GM12873 (cell line): Measurements from ENCODE around the gene HS3ST4.

ENCODE experiments used
- TF ChIP-seq, protein P1 (sequence below): IDR thresholded peaks from 2 replicates; pipeline ENCODE4 v1.5.1; 2012; ENCODE audit warnings: low read depth, mild to moderate bottlenecking, moderate library complexity, low read length, control low read depth; ENCODE audit not compliant: insufficient read depth; ENCODE audit errors: missing control alignments

HS3ST4 gene

GRCh38 chr16:25798065-25798464, 106.3 kb downstream of the HS3ST4 start:
- TF ChIP-seq, protein P1, sequence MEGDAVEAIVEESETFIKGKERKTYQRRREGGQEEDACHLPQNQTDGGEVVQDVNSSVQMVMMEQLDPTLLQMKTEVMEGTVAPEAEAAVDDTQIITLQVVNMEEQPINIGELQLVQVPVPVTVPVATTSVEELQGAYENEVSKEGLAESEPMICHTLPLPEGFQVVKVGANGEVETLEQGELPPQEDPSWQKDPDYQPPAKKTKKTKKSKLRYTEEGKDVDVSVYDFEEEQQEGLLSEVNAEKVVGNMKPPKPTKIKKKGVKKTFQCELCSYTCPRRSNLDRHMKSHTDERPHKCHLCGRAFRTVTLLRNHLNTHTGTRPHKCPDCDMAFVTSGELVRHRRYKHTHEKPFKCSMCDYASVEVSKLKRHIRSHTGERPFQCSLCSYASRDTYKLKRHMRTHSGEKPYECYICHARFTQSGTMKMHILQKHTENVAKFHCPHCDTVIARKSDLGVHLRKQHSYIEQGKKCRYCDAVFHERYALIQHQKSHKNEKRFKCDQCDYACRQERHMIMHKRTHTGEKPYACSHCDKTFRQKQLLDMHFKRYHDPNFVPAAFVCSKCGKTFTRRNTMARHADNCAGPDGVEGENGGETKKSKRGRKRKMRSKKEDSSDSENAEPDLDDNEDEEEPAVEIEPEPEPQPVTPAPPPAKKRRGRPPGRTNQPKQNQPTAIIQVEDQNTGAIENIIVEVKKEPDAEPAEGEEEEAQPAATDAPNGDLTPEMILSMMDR: no peak

DNA sequence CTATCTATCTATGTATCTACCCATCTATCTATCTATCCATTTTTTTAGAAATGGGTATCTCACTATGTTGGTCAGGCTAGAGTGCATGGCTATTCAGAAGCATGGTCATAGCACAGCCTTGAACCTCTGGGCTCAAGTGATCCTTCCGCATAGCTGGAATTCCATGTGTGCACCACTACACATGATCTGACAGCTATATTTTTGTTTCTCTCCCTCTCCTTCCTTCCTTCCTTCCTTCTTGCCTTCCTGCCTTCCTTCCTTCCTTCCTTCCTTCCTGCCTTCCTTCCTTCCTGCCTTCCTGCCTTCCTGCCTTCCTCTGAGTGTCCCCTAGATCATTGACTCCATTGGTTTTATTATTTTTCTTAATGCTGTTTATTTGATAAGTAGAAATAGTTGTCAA, 108.1 kb downstream of the HS3ST4 start:
- TF ChIP-seq, protein P1: no peak

DNA sequence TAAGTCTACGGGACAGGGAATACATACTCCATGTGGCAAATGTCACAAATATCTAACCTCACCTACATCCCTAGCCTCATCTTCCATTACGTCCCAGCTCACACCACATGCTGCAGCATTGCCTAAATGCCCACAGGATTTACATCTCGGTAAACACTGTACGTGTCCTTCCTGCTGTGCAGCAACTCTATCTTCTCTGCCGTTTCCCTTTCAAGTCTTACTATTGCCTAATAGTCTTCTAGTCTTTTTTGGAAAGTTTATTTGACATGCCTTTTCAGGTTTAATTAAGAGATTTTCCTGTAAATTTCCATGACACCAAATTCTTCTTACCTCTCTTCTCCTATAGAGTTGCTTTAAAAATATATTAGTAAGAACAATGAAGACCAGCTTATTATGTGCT, 120.5 kb downstream of the HS3ST4 start:
- TF ChIP-seq, protein P1: no peak

DNA sequence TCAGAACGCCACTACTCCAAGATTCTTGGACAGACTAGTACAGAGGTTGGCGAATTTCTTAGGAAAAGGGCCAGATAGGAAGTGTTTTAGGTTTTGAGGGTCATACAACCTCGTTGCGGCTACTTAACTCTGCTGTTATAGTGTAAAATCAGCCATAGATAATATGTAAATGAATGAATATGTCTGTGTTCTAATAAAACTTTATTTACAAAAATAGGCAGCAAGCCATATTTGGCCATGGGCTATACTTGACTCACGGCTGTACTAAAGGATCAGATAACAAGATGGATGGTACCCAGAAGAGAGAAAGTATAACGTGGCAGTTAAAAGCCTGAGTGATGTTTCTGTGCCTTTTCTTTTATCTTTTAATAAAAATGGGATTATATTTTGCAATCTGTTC, 125.5 kb downstream of the HS3ST4 start:
- TF ChIP-seq, protein P1: no peak

DNA sequence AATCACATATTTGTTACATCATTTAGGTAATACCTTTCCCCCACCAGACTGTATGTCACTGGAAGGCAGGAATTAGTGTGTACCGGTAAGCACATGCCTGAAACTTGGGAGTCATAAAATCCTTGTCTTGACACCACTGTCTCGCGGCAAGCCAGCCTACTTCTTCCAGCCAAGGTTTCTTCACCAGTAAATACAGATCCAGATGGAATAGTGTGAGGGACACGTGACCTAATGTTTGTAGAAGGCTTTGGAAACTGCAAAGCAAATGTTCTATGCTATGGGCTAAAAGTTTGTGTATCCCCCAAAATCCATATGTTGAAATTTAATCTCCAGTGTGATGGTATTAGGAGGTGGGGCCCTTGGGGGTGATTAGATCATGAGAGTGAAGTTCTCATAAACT, 126.1 kb downstream of the HS3ST4 start:
- TF ChIP-seq, protein P1: no peak

DNA sequence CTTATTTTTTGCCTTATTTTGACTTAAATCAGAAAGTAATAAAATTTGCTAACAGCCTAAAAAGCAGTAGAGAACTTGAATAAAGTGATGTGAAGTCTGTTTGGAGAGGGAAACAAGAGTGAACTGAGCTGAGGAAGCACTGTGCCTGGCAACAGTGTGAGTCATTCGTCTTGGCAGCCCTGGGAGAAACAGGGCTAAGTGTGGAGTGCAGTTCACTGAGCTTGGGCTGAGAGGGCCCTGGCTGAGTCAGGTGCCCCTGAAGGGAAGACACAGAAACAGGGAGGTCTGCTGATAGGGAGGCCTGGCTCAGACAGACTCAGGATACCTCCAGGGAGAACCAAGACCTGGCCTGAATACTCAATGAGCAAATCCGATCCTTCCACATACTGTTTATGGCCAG, 132.1 kb downstream of the HS3ST4 start:
- TF ChIP-seq, protein P1: no peak

DNA sequence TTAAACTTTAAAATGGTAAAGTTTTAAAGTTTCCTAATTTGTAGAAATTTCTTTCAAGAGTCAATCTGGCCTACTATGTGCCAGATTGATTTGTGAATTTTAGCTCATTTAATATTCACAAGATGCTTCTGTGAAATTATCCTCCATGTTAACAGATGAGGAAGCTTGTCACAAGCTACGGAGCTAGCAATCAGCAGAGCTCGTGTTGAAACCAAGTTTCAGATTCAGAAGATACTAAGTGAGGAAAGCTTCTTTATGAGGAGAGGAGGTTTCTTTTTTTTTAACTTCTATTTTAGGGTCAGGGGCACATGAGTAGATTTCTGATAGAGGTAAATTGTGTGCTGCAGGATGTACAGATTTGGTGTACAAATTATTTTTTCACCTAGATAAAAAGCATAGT, 135.9 kb downstream of the HS3ST4 start:
- TF ChIP-seq, protein P1: no peak
